Bronchial epithelial cell (primary cell): ENCODE results near the gene VAMP5. TPM values are rescaled to one million over a fixed set of nuclear protein-coding genes. Genes with fewer than 3 reads are reported as not detected.

ENCODE experiments used
- DNase-seq: peaks from one replicate; pipeline ENCODE4 v3.0.0-alpha.2; 2010; ENCODE audit warnings: low read depth
- FAIRE-seq: peaks from 2 replicates; lab custom pipeline; 2011; peaks lifted over from hg19 to GRCh38; lab: Jason Lieb, UNC
- H3K27me3 ChIP-seq: 2 replicates; pipeline ENCODE4 v1.5.1; 2011; ENCODE audit warnings: low read length; ENCODE audit not compliant: control insufficient read depth, insufficient read depth
- H3K36me3 ChIP-seq: 2 replicates; pipeline ENCODE4 v1.5.1; 2011; ENCODE audit warnings: low read length; ENCODE audit not compliant: control insufficient read depth, insufficient read depth
- H3K4me3 ChIP-seq: 2 replicates; pipeline ENCODE4 v1.5.1; 2011; ENCODE audit warnings: mild to moderate bottlenecking, low read depth, low read length, control low read depth
- total RNA-seq: library from RNA; depleted of rRNA; stranded (reverse); fragments of >200 nt; gene quantifications from 2 replicates; pipeline ENCODE4 v1.2.1, GENCODE V29; 2014
- TF ChIP-seq, protein P1 (sequence below): IDR thresholded peaks from 2 replicates; pipeline ENCODE4 v1.5.1; 2011; ENCODE audit warnings: mild to moderate bottlenecking, moderate library complexity, low read length, control low read depth, inconsistent platforms; ENCODE audit not compliant: insufficient read depth, severe bottlenecking

VAMP5 gene
- total RNA-seq, 1 donor from 2014 or later: 4.5 TPM

DNA sequence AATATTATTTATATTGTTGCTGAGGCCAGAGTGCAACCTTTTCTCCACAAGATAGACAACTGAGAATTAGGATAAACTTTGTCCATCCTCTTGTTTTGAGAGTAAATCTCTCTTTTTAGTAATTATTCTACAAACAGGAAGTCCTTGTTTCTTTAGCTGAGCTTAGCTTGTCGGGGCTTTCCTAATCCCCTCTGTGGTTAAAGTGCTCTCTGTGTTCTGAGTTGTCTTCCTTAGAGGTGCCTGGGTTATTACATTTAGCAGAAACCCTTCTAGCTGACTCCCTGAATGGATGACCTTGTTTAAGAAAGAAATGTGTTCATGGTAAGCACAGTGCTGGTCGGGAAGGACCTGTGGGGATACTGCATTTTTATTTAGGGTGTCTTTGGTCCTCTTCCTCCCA, 44.4 kb downstream of the VAMP5 start:
- no peak for FAIRE-seq
- H3K4me3 ChIP-seq: no peak overlapping the region
- H3K27me3 ChIP-seq: no peaks in the 10 kb centered on the region
- TF ChIP-seq, protein P1, sequence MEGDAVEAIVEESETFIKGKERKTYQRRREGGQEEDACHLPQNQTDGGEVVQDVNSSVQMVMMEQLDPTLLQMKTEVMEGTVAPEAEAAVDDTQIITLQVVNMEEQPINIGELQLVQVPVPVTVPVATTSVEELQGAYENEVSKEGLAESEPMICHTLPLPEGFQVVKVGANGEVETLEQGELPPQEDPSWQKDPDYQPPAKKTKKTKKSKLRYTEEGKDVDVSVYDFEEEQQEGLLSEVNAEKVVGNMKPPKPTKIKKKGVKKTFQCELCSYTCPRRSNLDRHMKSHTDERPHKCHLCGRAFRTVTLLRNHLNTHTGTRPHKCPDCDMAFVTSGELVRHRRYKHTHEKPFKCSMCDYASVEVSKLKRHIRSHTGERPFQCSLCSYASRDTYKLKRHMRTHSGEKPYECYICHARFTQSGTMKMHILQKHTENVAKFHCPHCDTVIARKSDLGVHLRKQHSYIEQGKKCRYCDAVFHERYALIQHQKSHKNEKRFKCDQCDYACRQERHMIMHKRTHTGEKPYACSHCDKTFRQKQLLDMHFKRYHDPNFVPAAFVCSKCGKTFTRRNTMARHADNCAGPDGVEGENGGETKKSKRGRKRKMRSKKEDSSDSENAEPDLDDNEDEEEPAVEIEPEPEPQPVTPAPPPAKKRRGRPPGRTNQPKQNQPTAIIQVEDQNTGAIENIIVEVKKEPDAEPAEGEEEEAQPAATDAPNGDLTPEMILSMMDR: no peak
- DNase-seq: no peak
- peaks cover 14% of the 10 kb centered on the region for H3K36me3 ChIP-seq

DNA sequence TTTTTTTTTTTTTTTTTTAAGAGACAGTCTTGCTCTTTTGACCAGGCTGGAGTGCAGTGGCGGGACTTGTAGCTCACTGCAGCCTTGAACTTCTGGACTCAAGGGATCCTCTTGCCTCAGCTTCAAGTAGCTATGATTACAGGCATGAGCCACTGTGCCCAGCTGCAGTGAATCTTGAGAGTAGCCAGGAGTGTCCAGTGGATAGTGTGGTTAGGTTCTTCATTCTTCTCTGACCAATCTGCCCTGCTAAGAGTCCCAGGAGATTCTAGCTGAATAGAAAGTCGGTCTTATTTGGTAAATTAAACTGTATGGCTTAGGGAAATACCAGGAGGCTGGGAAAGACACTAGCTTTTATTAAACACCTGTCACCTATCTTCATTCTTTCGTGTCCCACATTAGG, 47.1 kb downstream of the VAMP5 start:
- Histone ChIP-seq H3K4me3 (no peak overlapping the region), H3K27me3 (no peaks in the 10 kb centered on the region), H3K36me3 (peaks cover 8% of the 10 kb centered on the region)
- no peak for FAIRE-seq
- TF ChIP-seq, protein P1: no peak
- no peak for DNase-seq

DNA sequence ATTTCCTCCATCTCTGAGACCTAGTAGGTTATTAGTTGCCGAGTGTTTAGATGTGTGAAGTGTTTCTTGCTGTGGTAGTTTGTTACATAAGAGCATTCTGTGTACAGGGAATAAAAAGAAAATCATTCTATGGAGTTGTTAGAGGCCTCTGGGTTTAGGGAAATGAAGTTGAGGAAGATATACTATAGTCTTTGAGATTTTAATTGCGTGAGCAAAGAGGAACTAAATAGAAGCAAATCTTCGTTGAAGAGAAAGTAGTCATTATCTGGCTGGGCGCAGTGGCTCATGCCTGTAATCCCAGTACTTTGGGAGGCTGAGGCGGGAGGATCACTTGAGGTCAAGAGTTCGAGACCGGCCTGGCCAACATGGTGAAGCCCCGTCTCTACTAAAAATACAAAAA, 50.8 kb downstream of the VAMP5 start:
- Histone ChIP-seq H3K27me3 (no peaks in the 10 kb centered on the region), H3K36me3 (peaks cover 17% of the 10 kb centered on the region), H3K4me3 (no peak overlapping the region)
- TF ChIP-seq, protein P1: no peak
- FAIRE-seq (no peak), DNase-seq (no peak)

DNA sequence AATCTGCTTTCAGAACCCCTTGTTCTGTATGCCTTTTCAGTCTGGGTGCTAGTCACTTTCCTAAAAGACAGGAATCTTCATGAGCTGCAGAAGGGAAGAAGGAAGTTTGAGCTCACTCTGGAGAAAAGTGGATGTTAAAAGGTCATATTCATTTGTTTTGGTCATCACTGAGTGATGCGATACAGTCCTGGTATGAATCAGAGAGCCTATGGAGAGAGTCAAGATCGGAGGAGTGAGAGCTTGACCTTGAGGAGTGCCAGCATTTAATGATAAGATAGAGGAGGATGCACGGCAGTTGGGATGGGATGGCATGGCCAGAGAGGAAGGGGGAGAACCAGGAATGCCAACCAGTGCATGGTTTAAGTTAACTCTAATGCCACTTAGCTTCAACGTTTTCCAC, 51.4 kb downstream of the VAMP5 start:
- H3K4me3 ChIP-seq: no peak overlapping the region
- peaks cover 17% of the 10 kb centered on the region for H3K36me3 ChIP-seq
- TF ChIP-seq, protein P1: no peak
- no peaks in the 10 kb centered on the region for H3K27me3 ChIP-seq
- DNase-seq (no peak), FAIRE-seq (no peak)

DNA sequence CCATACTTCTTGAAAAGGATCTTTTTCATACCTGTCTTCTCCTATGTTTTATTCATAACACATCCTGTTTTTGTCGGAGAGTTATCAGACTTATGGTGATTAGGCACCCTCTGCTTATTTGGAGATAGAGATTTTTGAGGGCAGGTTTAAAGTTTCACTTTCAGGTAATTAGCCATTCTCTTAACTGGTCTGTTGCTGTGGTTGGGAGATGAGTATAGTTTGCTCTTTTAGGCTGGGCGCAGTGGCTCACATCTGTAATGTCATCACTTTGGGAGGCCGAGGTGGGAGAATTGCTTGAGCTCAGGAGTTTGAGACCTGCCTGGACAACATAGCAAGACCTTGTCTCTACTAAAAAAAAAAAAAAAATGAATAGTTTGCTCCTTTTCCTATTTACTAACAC, 58.5 kb downstream of the VAMP5 start:
- H3K27me3 ChIP-seq: no peaks in the 10 kb centered on the region
- DNase-seq (no peak), FAIRE-seq (no peak)
- TF ChIP-seq, protein P1: no peak
- peaks cover 31% of the 10 kb centered on the region for H3K36me3 ChIP-seq
- H3K4me3 ChIP-seq: no peak overlapping the region

Other genes with a start within 250 kb of the VAMP5 start
- gene RETSAT, start 229.9 kb upstream of the VAMP5 start, total RNA-seq: 79.2 and 95.4 TPM in 2 replicates
- gene ELMOD3, start 229.7 kb upstream of the VAMP5 start, total RNA-seq: 13.2 and 15.1 TPM in 2 replicates
- gene CAPG, start 174.1 kb upstream of the VAMP5 start, total RNA-seq: 701 and 871 TPM in 2 replicates
- 0.13 TPM in 1 of 2 replicates, not detected in the other for gene SH2D6, start 165.7 kb upstream of the VAMP5 start, total RNA-seq
- gene MAT2A, start 45.3 kb upstream of the VAMP5 start, total RNA-seq: 81.9 and 103 TPM in 2 replicates
- 27.9 and 33.0 TPM in 2 replicates for gene GGCX, start 22.9 kb upstream of the VAMP5 start, total RNA-seq
- 41.3 and 67.6 TPM in 2 replicates for gene VAMP8, start 6.8 kb upstream of the VAMP5 start, total RNA-seq
- 240 and 318 TPM in 2 replicates for gene RNF181, start 11.3 kb downstream of the VAMP5 start, total RNA-seq
- gene TMEM150A, start 18.3 kb downstream of the VAMP5 start, total RNA-seq: 8.3 and 9.2 TPM in 2 replicates
- gene C2orf68, start 27.6 kb downstream of the VAMP5 start, total RNA-seq: 9.5 and 18.8 TPM in 2 replicates
- gene USP39, start 31.8 kb downstream of the VAMP5 start, total RNA-seq: 26.8 and 32.4 TPM in 2 replicates
- gene SFTPB, start 83.8 kb downstream of the VAMP5 start, total RNA-seq: not detected in 2 replicates
- not detected in 2 replicates for gene GNLY, start 109.9 kb downstream of the VAMP5 start, total RNA-seq
- 0.79 TPM in 1 of 2 replicates, not detected in the other for gene ATOH8, start 169.6 kb downstream of the VAMP5 start, total RNA-seq